HCT116 (cell line): ENCODE data around the gene NCCRP1. TPM values are rescaled to one million over a fixed set of nuclear protein-coding genes. Genes with fewer than 3 reads are reported as not detected.

Experiments used
- CEBPB ChIP-seq: IDR thresholded peaks from 2 replicates; pipeline ENCODE4 v1.6.1; 2012; ENCODE audit warnings: low read depth
- EGR1 ChIP-seq: IDR thresholded peaks from 2 replicates; pipeline ENCODE4 v1.6.1; 2012; ENCODE audit warnings: low read depth
- ELF1 ChIP-seq: IDR thresholded peaks from 2 replicates; pipeline ENCODE4 v1.6.1; 2012; ENCODE audit warnings: low read depth, borderline replicate concordance
- EZH2 ChIP-seq: fragments of 200-600 bp; sonication (generic); IDR thresholded peaks from 2 replicates; pipeline ENCODE4 v1.6.1; 2017; ENCODE audit warnings: antibody characterized with exemption, mixed run types
- FOSL1 ChIP-seq: IDR thresholded peaks from 2 replicates; pipeline ENCODE4 v1.6.1; 2012; ENCODE audit warnings: low read depth
- JUND ChIP-seq: IDR thresholded peaks from 2 replicates; pipeline ENCODE4 v1.6.1; 2012
- RAD21 ChIP-seq: IDR thresholded peaks from 2 replicates; pipeline ENCODE4 v1.6.1; 2012; ENCODE audit warnings: low read depth, mild to moderate bottlenecking
- SP1 ChIP-seq: IDR thresholded peaks from 2 replicates; pipeline ENCODE4 v1.6.1; 2012; ENCODE audit warnings: low read depth
- TCF7L2 ChIP-seq: IDR thresholded peaks from 2 replicates; pipeline ENCODE4 v1.7.0; 2011; ENCODE audit warnings: borderline replicate concordance, inconsistent platforms; ENCODE audit not compliant: insufficient read depth, insufficient read length; ENCODE audit errors: extremely low read depth
- total RNA-seq: library from RNA; stranded (reverse); gene quantifications from one replicate; pipeline ENCODE4 v1.2.1, GENCODE V29; 2021; ENCODE audit not compliant: unreplicated experiment
- TF ChIP-seq, protein P1 (sequence below): IDR thresholded peaks from 2 replicates; pipeline ENCODE4 v1.6.1; 2012; ENCODE audit warnings: low read depth
- TF ChIP-seq, protein P2 (sequence below): IDR thresholded peaks from 2 replicates; pipeline ENCODE4 v1.6.1; 2012

The NCCRP1 gene
- total RNA-seq, 1 experiment from 2014 or later: 0.12 TPM

DNA sequence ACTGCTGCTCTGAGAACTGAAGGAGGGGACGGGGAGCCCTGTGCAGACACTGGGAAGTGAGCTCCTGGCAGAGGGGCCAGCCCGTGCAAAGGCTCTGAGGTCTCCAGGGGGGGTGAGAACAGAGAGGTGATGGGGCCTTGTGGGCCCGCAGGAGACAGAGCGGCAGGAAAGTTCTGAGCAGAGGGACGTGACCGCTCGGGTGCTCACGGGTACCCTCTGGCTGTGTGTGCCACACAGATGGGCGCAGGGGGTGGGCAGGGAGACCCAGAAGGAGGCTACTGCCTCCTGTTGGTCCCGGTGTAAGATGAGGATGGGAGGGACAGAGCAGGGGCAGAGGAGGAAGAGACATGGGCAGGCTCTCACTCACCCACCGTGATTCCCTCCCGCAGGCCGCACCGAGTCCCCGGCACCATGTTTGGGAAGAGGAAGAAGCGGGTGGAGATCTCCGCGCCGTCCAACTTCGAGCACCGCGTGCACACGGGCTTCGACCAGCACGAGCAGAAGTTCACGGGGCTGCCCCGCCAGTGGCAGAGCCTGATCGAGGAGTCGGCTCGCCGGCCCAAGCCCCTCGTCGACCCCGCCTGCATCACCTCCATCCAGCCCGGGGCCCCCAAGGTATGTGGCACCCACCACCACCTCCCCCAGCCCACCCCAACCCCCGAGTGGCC lies 27.5 kb upstream of the NCCRP1 start (continued):
- TF ChIP-seq, protein P1, sequence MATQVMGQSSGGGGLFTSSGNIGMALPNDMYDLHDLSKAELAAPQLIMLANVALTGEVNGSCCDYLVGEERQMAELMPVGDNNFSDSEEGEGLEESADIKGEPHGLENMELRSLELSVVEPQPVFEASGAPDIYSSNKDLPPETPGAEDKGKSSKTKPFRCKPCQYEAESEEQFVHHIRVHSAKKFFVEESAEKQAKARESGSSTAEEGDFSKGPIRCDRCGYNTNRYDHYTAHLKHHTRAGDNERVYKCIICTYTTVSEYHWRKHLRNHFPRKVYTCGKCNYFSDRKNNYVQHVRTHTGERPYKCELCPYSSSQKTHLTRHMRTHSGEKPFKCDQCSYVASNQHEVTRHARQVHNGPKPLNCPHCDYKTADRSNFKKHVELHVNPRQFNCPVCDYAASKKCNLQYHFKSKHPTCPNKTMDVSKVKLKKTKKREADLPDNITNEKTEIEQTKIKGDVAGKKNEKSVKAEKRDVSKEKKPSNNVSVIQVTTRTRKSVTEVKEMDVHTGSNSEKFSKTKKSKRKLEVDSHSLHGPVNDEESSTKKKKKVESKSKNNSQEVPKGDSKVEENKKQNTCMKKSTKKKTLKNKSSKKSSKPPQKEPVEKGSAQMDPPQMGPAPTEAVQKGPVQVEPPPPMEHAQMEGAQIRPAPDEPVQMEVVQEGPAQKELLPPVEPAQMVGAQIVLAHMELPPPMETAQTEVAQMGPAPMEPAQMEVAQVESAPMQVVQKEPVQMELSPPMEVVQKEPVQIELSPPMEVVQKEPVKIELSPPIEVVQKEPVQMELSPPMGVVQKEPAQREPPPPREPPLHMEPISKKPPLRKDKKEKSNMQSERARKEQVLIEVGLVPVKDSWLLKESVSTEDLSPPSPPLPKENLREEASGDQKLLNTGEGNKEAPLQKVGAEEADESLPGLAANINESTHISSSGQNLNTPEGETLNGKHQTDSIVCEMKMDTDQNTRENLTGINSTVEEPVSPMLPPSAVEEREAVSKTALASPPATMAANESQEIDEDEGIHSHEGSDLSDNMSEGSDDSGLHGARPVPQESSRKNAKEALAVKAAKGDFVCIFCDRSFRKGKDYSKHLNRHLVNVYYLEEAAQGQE: no peak
- TF ChIP-seq ELF1: no peak
- TF ChIP-seq SP1: no peak
- TF ChIP-seq EZH2: no peak
- TF ChIP-seq RAD21: no peak
- TF ChIP-seq FOSL1: no peak
- no peak for TF ChIP-seq EGR1
- no peak for TF ChIP-seq JUND
- TF ChIP-seq, protein P2, sequence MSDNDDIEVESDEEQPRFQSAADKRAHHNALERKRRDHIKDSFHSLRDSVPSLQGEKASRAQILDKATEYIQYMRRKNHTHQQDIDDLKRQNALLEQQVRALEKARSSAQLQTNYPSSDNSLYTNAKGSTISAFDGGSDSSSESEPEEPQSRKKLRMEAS: no peak
- no peak for TF ChIP-seq TCF7L2
- no peak for TF ChIP-seq CEBPB
